Caco-2 (cell line): ENCODE measurements around the gene TMX1. TPM values are rescaled to one million over a fixed set of nuclear protein-coding genes. Genes with fewer than 3 reads are reported as not detected.

ENCODE experiments used
- BruUV-seq: library from RNA; stranded (reverse); fragments of 400-500 nt; replicated peaks from 2 replicates; lab custom pipeline; 2021; lab: Mats Ljungman, UMichigan
- CTCF ChIA-PET: fragments of 300-600 bp; sonication (Branson Sonifier 250); formaldehyde crosslinking; loops from one replicate; lab custom pipeline; 2022; ENCODE audit warnings: antibody characterized with exemption; lab: Charles Lee
- POLR2A ChIA-PET: fragments of 300-600 bp; sonication (Branson Sonifier 250); formaldehyde crosslinking; loops from one replicate; lab custom pipeline; 2022; ENCODE audit warnings: antibody characterized with exemption; lab: Charles Lee
- DNase-seq, 2 experiments: peaks; one replicate each; pipeline versions ENCODE4 v3.0.0 to v3.0.0-alpha.2; 2020 to 2022
- H3K27me3 ChIP-seq: replicated peaks from 2 replicates; pipeline ENCODE4 v1.6.0; 2011; ENCODE audit warnings: low read length; ENCODE audit not compliant: control insufficient read depth, insufficient read depth
- H3K36me3 ChIP-seq: 2 replicates; pipeline ENCODE4 v1.5.1; 2011; ENCODE audit warnings: low read length; ENCODE audit not compliant: control insufficient read depth, insufficient read depth
- H3K4me1 ChIP-seq: fragments of 250-450 bp; sonication (Bioruptor Pico); 2 replicates; pipeline ENCODE4 v1.5.1; 2020; ENCODE audit warnings: mild to moderate bottlenecking
- H3K4me3 ChIP-seq: 2 replicates; pipeline ENCODE4 v1.5.1; 2011; ENCODE audit warnings: low read depth, mild to moderate bottlenecking, control low read depth, low read length
- H3K9me3 ChIP-seq: fragments of 250-450 bp; sonication (Bioruptor Pico); 2 replicates; pipeline ENCODE4 v1.5.1; 2020; ENCODE audit warnings: mild to moderate bottlenecking, moderate library complexity
- H3K27ac Mint-ChIP-seq: one replicate; pipeline ENCODE4 v1.8.0; 2022; ENCODE audit warnings: mixed read lengths; ENCODE audit not compliant: unreplicated experiment
- H3K27me3 Mint-ChIP-seq: one replicate; pipeline ENCODE4 v1.8.0; 2022; ENCODE audit warnings: mixed read lengths; ENCODE audit not compliant: insufficient read depth, unreplicated experiment
- H3K36me3 Mint-ChIP-seq: one replicate; pipeline ENCODE4 v1.8.0; 2022; ENCODE audit warnings: mild to moderate bottlenecking, mixed read lengths; ENCODE audit not compliant: insufficient read depth, unreplicated experiment
- H3K4me1 Mint-ChIP-seq: one replicate; pipeline ENCODE4 v1.8.0; 2022; ENCODE audit warnings: low read depth, mixed read lengths; ENCODE audit not compliant: unreplicated experiment
- H3K4me3 Mint-ChIP-seq: one replicate; pipeline ENCODE4 v1.8.0; 2022; ENCODE audit warnings: mild to moderate bottlenecking, moderate library complexity, mixed read lengths; ENCODE audit not compliant: unreplicated experiment
- H3K9me3 Mint-ChIP-seq: one replicate; pipeline ENCODE4 v1.8.0; 2022; ENCODE audit warnings: mixed read lengths; ENCODE audit not compliant: unreplicated experiment
- intact Hi-C: fragments of 100-400 bp; cut with micrococcal nuclease; formaldehyde crosslinking; loops from one replicate; pipeline ENCODE4 v1.10.0; 2022; ENCODE audit not compliant: unreplicated experiment
- total RNA-seq: library from RNA; stranded (reverse); gene quantifications from 2 replicates; pipeline ENCODE4 v1.2.3, GENCODE V29; 2022
- TF ChIP-seq, protein P1 (sequence below), 2 experiments: fragments of 200-600 bp in 1 of 2; IDR thresholded peaks; 1 replicate in 1 of 2; 2 replicates in 1 of 2; pipeline versions ENCODE4 v1.5.1 to v1.8.0; 2011 to 2022; ENCODE audit warnings: antibody characterized with exemption in 1 of 2, control low read depth in 1 of 2, inconsistent platforms in 1 of 2, low read depth in 1 of 2, low read length in 1 of 2, mild to moderate bottlenecking in 1 of 2, moderate library complexity in 1 of 2; ENCODE audit not compliant: insufficient read depth in 1 of 2, severe bottlenecking in 1 of 2, unreplicated experiment in 1 of 2

TMX1 gene
- total RNA-seq, 1 experiment from 2014 or later: 44.7 TPM

- H3K4me1 Mint-ChIP-seq: no peaks in the 10 kb centered on the region
- no TSS peak for BruUV-seq
- no peak overlapping the region for H3K27ac Mint-ChIP-seq
- ChIA-PET CTCF (no interaction called here), POLR2A (no interaction called here)
- intact Hi-C loops: no loop called here
- Histone ChIP-seq H3K36me3 (no peaks in the 10 kb centered on the region), H3K4me1 (no peaks in the 10 kb centered on the region), H3K4me3 (no peak overlapping the region), H3K27me3 (no peaks in the 10 kb centered on the region), H3K9me3 (no peaks in the 10 kb centered on the region)
- DNase-seq: no peak
- TF ChIP-seq, protein P1, sequence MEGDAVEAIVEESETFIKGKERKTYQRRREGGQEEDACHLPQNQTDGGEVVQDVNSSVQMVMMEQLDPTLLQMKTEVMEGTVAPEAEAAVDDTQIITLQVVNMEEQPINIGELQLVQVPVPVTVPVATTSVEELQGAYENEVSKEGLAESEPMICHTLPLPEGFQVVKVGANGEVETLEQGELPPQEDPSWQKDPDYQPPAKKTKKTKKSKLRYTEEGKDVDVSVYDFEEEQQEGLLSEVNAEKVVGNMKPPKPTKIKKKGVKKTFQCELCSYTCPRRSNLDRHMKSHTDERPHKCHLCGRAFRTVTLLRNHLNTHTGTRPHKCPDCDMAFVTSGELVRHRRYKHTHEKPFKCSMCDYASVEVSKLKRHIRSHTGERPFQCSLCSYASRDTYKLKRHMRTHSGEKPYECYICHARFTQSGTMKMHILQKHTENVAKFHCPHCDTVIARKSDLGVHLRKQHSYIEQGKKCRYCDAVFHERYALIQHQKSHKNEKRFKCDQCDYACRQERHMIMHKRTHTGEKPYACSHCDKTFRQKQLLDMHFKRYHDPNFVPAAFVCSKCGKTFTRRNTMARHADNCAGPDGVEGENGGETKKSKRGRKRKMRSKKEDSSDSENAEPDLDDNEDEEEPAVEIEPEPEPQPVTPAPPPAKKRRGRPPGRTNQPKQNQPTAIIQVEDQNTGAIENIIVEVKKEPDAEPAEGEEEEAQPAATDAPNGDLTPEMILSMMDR (IDR thresholded peaks at IDR 0.05; ENCODE audit: insufficient read depth in 1 of 2, low read depth in 1 of 2, low read length in 1 of 2, severe bottlenecking in 1 of 2, unreplicated experiment in 1 of 2): no peak
- no peaks in the 10 kb centered on the region for H3K9me3 Mint-ChIP-seq
- H3K36me3 Mint-ChIP-seq: no peaks in the 10 kb centered on the region
- H3K27me3 Mint-ChIP-seq: no peaks in the 10 kb centered on the region
- no peak overlapping the region for H3K4me3 Mint-ChIP-seq
Measured at GRCh38 chr14:51305751-51306150, 65.7 kb downstream of the TMX1 start.

Other genes starting within 250 kb of the TMX1 start
- 2.7 and 3.0 TPM in 2 replicates for gene TRIM9, start 145.1 kb upstream of the TMX1 start, total RNA-seq